Activated CD8-positive, alpha-beta memory T cell treated with anti-CD3 and anti-CD28 coated beads, Interleukin-2, amount 10 ng/mL, durations not matched to agents 7 days and 5 days (primary cell): ENCODE measurements around the gene CFAP92. TPM values are rescaled to one million over a fixed set of nuclear protein-coding genes. Genes with fewer than 3 reads are reported as not detected.

ENCODE experiments used
- ATAC-seq: fragments of 150-1000 bp; cut with Tn5 transposase; one replicate; pipeline ENCODE4 v1.10.0; 2021; ENCODE audit warnings: moderate library complexity
- CTCF ChIA-PET: fragments of 350-600 bp; sonication (Branson Sonifier 250); formaldehyde crosslinking; loops from one replicate; lab custom pipeline; 2021; ENCODE audit warnings: antibody characterized with exemption; lab: Charles Lee
- DNase-seq: peaks from one replicate; pipeline ENCODE4 v3.0.0-alpha.2; 2020
- H3K27ac Mint-ChIP-seq: one replicate; pipeline ENCODE4 v1.8.0; 2021; ENCODE audit warnings: mild to moderate bottlenecking, mixed read lengths
- H3K27me3 Mint-ChIP-seq: one replicate; pipeline ENCODE4 v1.8.0; 2021; ENCODE audit warnings: mixed read lengths
- H3K36me3 Mint-ChIP-seq: one replicate; pipeline ENCODE4 v1.8.0; 2021; ENCODE audit warnings: mild to moderate bottlenecking, mixed read lengths
- H3K4me1 Mint-ChIP-seq: one replicate; pipeline ENCODE4 v1.8.0; 2021; ENCODE audit warnings: mixed read lengths
- H3K4me3 Mint-ChIP-seq: one replicate; pipeline ENCODE4 v1.8.0; 2021; ENCODE audit warnings: mild to moderate bottlenecking, moderate library complexity, mixed read lengths
- H3K9me3 Mint-ChIP-seq: one replicate; pipeline ENCODE4 v1.8.0; 2022; ENCODE audit warnings: low read depth, mixed read lengths
- total RNA-seq, 2 experiments: library from RNA; stranded (reverse); gene quantifications; one replicate each; pipeline ENCODE4 v1.2.3, GENCODE V29; 2021

CFAP92 gene, protein sequence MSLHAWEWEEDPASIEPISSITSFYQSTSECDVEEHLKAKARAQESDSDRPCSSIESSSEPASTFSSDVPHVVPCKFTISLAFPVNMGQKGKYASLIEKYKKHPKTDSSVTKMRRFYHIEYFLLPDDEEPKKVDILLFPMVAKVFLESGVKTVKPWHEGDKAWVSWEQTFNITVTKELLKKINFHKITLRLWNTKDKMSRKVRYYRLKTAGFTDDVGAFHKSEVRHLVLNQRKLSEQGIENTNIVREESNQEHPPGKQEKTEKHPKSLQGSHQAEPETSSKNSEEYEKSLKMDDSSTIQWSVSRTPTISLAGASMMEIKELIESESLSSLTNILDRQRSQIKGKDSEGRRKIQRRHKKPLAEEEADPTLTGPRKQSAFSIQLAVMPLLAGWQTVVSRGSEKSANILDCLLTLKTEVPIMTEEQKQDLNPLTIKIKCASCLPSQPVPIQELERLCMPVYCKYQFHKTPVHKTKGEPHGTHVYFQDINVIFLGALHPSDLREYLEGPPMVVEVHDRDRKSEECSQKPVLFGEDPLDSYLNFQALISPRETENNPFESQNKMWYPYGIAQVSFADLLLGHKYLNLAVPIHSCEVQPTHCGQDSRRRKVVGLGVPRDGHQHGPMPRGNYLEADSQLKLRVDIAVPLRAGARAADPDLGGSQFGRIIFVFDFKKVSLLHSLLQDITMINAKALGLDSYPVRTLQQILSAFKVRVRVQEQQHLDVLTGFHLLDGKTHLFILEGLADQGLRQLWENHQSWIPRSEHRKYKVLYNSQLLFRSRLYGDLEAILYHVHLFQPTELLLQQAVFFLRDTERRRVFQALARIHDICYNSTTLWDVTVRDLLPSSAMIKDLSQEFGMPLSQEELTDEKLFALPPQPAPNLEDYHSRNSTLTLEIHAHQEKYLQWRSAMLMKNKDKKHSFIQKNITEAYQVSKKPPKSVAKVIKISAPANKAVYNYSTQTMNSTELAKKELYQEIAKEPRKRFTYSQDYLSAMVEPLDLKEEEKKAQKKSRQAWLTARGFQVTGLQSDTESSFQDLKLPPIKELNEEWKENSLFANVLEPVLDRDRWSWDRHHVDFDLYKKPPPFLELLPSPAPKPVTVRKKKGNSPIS
- under 1 TPM in 1 of 2 experiments, not detected in 1; 0.12 TPM for total RNA-seq

DNA sequence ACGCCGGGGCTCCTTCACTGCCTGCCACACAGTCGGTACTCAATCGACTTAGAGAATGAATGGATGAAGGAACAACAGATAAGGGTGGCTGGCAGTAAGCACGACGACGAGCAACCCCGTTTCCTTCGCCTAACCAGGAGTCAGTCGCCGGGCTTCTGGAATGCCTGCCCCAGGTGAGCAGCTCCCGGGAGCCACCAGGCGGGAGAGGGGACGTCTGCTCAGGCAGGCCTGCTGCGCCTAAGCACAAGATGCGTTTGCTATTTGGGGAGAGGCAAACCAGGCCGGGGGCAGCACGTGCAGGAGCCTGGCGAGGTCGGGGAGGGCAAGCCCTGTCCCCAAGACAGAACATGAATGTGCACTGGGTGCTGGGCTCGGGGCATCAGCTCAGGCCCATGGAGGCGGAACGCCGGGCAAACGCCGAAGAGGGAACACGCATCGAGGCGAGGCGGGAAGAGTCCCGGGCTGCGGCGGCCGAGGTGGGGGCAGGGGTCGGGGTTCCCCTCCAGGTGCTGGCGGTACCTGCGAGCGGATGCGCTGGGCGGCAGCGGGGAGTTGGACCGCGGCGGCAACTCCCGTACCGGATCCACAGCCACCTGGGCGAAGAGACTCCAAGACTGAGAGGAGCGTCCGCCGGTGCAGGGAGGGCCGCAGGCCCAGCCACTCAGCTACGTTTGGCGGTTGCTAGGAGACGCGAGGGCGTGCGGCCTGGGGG, at the start of gene CFAP92:
TSS of gene CFAP92 (minus strand) at position 616 of the 712 bp plus-strand sequence. CDS start 772 bp downstream, outside the sequence.
- H3K27me3 Mint-ChIP-seq: peaks cover 18% of the 10 kb centered on the region
- peak within 1 kb of the TSS; percentile 44 for H3K27ac Mint-ChIP-seq
- H3K9me3 Mint-ChIP-seq: no peaks in the 10 kb centered on the region
- H3K4me1 Mint-ChIP-seq: peaks cover 14% of the 10 kb centered on the region
- no peaks in the 10 kb centered on the region for H3K36me3 Mint-ChIP-seq
- CTCF ChIA-PET: interaction anchor here (0.8 to 1.7 kb wide), 8 partner anchors 15 to 60 kb away, joined by 3 to 12 read pairs (median 3); no protein-coding TSS in a partner anchor
- ATAC-seq (peak; percentile 100), DNase-seq (peak; percentile 94)
- peak within 1 kb of the TSS; percentile 40 for H3K4me3 Mint-ChIP-seq

DNA sequence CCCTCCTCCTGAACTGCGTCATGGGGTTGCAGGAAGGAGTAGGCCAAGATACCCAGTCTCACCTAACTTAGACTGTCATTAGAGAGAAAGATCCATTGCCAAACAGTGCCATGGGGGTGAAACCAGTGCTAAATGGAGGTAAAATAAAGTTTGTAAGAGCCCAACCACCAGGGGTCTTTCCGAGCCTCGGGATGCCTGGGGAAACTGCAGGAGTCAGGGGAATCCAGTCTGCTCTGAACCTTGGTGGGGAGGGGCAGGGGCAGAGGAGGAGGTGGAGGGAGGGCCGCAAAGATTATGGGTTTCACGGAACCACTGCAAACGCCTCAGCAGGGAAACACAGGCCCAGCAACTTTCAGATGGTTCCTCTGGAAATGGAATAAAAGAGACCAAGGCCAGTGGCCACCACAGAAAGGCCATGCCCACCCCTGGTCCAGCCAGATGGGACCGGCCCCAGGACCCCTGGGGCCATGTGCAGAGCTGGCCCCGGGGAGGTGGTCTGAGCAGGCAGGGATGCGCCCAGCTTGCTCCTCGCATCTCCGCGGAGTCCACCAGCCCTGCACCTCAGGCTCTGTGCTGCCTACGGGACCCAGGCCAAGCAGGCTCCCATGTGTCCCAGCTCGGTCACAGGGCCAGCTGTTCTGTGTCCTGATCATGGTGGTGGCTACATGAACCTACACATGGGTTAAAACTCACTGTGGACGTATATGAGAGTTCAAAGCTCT, 46.9 kb upstream of the CFAP92 start:
- peaks cover 5% of the 10 kb centered on the region for H3K4me1 Mint-ChIP-seq
- H3K36me3 Mint-ChIP-seq: peaks cover 3% of the 10 kb centered on the region
- no peak overlapping the region for H3K27ac Mint-ChIP-seq
- H3K4me3 Mint-ChIP-seq: no peak overlapping the region
- no peaks in the 10 kb centered on the region for H3K9me3 Mint-ChIP-seq
- CTCF ChIA-PET: interaction anchor here (0.7 to 2.6 kb wide), 5 partner anchors 12 to 141 kb away, joined by 3 to 9 read pairs (median 4); no protein-coding TSS in a partner anchor
- no peak for DNase-seq
- no peak for ATAC-seq
- H3K27me3 Mint-ChIP-seq: peaks cover 46% of the 10 kb centered on the region

DNA sequence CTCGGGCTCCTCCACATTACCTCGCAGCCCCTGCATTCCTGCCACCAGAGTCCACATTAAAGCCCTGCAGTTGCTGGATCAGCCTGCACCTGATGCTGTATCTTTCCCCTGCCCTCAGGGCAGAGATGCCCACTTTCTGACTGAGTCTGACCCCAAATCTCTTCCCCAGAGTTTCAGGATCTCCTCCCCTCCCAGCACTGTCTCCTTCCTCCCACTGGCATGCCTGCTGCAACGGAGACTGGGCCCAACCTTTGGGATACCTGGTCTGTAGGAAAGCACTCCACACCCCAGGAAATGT, 46.1 kb upstream of the CFAP92 start:
- CTCF ChIA-PET: interaction anchor here (0.5 to 1.7 kb wide), 3 partner anchors 11 to 193 kb away, joined by 3 to 4 read pairs (median 3); no protein-coding TSS in a partner anchor
- DNase-seq (no peak), ATAC-seq (no peak)
- peaks cover 43% of the 10 kb centered on the region for H3K27me3 Mint-ChIP-seq
- H3K27ac Mint-ChIP-seq: no peak overlapping the region
- peaks cover 4% of the 10 kb centered on the region for H3K4me1 Mint-ChIP-seq
- H3K9me3 Mint-ChIP-seq: no peaks in the 10 kb centered on the region
- H3K4me3 Mint-ChIP-seq: no peak overlapping the region
- H3K36me3 Mint-ChIP-seq: peaks cover 1% of the 10 kb centered on the region

DNA sequence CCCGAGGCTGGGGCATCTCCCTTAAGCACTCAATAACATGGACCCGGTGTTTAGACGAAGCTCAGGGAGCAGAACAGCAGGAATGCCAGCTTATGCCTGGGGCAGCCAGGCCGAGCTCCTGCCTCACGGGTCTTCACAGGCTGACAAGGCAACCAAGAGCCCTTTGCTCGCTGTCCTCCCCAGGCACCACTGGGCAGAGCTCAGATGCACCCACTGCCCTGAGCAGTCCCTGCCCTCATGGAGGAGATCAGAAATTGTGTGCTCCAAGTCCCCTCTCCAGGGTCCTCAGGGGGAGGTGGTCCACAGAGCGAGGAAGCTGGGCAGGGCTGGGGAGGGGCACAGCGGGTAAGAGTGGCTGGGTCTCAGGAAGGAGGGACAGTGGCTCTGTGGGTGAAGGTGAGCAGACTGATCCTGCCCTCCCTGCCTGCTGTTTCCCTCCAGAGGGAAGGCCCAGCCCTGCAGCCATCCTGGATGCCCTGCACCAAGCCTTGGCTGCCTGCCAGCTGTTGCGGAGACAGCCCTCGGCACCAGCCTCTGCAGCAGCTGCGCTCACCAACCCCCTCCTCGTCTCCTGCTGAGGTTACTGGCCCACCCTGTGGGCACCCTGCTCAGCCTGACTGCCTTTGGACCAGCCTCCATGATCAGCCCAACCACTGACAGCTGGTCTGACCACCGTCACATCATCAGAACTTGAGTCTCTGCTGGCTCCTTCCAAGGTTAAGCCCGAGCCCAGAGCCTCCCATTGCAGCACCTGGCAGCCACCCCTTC, 45.6 kb upstream of the CFAP92 start:
- ATAC-seq (no peak), DNase-seq (no peak)
- H3K27me3 Mint-ChIP-seq: peaks cover 39% of the 10 kb centered on the region
- peaks cover 1% of the 10 kb centered on the region for H3K36me3 Mint-ChIP-seq
- no peak overlapping the region for H3K4me3 Mint-ChIP-seq
- CTCF ChIA-PET: interaction anchor here (0.5 to 1.7 kb wide), 4 partner anchors 11 to 192 kb away, joined by 3 to 4 read pairs (median 3); no protein-coding TSS in a partner anchor
- no peaks in the 10 kb centered on the region for H3K9me3 Mint-ChIP-seq
- H3K27ac Mint-ChIP-seq: no peak overlapping the region
- peaks cover 4% of the 10 kb centered on the region for H3K4me1 Mint-ChIP-seq

DNA sequence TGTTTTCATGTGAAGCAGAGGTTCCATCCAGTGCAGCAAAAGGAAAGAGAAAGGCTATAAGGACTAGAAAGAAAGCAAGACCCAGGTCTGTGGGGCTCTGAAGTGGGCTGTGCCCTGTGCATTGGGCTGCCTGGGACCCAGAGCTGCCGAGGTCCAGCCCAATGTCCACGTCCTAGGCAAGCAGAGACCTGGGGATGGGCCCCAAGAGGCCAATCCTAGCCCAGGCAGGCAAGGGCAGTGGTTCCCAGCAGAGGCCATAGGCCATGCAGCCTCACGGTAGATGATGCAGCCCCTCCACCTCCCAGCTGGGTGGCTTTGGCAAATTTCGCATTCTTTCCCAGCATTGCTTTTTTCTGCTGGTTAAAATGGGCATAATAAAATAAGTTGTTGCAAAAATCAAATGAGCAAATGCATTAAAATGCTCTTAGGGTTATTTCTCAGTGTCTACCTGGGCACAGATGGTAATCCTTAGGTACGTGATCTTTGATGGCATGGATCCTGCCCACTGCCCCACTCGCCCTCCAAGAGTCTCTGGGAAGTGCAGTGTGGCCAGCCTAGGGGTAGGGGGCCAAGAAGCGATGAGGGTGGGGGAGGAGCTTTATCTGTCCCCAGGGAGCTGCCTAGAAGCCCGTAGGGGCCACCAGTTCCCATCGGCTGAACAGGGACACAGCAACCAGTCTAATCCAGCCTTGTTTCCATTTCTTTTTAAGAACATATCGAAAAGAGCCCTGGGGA, 44.4 kb upstream of the CFAP92 start:
- ATAC-seq (no peak), DNase-seq (no peak)
- no peaks in the 10 kb centered on the region for H3K9me3 Mint-ChIP-seq
- peaks cover 32% of the 10 kb centered on the region for H3K27me3 Mint-ChIP-seq
- no peaks in the 10 kb centered on the region for H3K36me3 Mint-ChIP-seq
- no peak overlapping the region for H3K27ac Mint-ChIP-seq
- no peak overlapping the region for H3K4me3 Mint-ChIP-seq
- CTCF ChIA-PET: interaction anchor here (0.9 to 3.1 kb wide), 4 partner anchors 12 to 45 kb away, joined by 3 to 11 read pairs (median 4); no protein-coding TSS in a partner anchor
- H3K4me1 Mint-ChIP-seq: peaks cover 4% of the 10 kb centered on the region

DNA sequence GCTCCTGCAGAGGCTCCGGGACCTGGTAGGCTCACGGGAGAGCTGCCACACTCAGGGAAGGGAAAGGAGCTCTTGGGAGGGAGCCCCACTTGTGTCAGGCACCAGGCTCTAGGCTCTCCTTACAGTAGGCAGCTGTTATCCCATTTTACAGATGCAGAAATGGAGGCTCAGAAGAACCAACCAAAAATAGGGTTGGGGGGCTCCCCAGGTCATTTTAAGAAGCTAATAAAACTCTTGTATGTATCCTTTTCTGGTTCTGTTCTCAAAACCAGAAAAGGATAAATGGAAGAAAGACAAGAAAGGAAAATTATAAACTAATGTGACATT, 43.2 kb upstream of the CFAP92 start:
- no peaks in the 10 kb centered on the region for H3K36me3 Mint-ChIP-seq
- H3K27ac Mint-ChIP-seq: no peak overlapping the region
- H3K4me3 Mint-ChIP-seq: no peak overlapping the region
- peaks cover 20% of the 10 kb centered on the region for H3K27me3 Mint-ChIP-seq
- ATAC-seq: no peak
- peaks cover 4% of the 10 kb centered on the region for H3K4me1 Mint-ChIP-seq
- CTCF ChIA-PET: interaction anchor here (0.9 to 3.1 kb wide), 7 partner anchors 9 to 209 kb away, joined by 3 to 11 read pairs (median 4); no protein-coding TSS in a partner anchor
- no peak for DNase-seq
- H3K9me3 Mint-ChIP-seq: no peaks in the 10 kb centered on the region

DNA sequence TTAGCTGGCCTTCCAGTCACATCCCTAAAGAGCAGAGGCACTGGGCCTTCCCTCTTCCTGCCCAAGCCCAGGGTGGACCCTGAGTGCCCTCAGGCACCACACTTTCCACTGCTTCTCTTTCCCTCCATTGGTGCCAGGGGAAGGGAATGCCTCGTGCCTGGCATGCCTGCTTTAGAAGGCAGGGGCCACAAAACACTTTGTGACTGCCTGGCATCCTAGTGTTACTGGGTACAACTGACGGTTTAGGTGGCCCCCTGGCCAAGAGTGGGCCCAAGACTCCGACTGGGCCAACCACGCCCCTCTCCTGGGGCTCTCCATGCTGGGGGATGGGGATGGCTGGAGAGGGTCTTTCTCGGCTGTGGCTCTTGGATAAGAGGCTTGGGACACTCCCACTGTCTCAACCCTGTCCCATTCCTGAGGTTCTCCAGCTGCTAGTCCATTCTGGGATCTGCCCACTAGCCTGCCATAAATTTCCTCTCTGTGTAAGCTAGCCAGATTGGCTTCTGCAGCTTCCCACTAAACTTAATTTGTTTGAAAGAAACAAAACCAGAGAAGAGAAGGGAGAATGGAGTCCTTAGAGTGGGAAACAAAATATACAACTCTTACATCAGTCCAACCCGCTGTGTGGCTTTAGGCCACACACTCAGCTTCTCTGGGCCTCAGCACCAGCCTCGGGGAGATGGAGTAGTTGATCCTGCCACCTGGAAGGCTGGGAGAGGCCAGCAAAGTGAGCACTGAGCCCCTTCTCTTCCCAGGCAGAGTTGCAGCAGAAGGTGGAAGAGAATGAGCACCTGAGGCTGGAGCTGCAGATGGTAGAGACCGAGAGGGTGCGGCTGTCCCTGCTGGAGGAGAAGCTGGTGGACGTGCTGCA, 42.6 kb upstream of the CFAP92 start:
- Mint-ChIP-seq H3K9me3 (no peaks in the 10 kb centered on the region), H3K36me3 (no peaks in the 10 kb centered on the region), H3K27me3 (peaks cover 14% of the 10 kb centered on the region), H3K4me1 (peaks cover 4% of the 10 kb centered on the region), H3K27ac (no peak overlapping the region), H3K4me3 (no peak overlapping the region)
- CTCF ChIA-PET: interaction anchor here (0.9 to 3.1 kb wide), 7 partner anchors 10 to 209 kb away, joined by 3 to 11 read pairs (median 4); no protein-coding TSS in a partner anchor
- DNase-seq (no peak), ATAC-seq (no peak)

DNA sequence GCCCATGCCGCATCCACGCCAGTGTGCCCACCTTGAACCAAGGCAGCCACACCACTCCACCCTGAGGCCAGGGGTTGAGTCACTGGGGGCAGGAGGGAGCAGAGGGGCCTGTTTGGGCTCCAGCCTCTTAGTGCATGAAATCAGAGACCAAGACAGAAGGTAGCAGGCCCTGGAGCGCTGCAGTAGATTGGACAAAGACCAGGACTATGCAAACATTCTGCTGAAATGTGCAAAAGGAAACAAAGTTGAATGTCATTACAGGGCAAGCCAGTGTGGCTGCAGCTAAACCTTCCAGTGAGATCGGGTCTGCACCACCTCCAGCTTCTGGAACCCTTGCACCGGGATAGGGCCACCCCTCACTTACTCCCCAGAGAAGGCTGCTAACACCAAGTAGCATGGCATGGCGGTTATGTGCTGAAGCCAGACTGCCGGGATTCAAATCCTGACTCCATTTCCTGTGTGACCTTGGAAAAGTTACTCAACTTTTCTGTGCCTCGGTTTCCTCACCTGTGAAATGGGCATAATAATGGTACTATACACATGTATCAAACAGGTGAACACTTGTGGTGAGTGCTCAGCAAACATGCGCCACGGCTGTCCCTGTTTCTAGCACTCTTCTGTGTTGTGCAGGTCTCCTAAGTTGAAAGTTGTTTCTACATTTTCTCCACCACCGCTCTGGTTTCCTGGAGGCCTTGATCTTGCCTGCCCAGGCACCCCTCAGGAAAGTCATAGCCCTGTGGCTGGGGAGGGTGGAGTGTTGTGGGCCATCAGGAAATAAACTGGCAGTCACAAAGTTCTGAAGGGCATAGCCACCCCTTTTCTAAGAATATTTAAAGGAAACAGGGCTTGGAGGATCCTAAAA, 41.7 kb upstream of the CFAP92 start:
- Mint-ChIP-seq H3K4me1 (peaks cover 4% of the 10 kb centered on the region), H3K36me3 (no peaks in the 10 kb centered on the region), H3K27ac (no peak overlapping the region), H3K9me3 (no peaks in the 10 kb centered on the region), H3K27me3 (peaks cover 11% of the 10 kb centered on the region), H3K4me3 (no peak overlapping the region)
- ATAC-seq (no peak), DNase-seq (no peak)
- CTCF ChIA-PET: interaction anchor here (1.2 to 3.1 kb wide), 3 partner anchors 9 to 210 kb away, joined by 4 to 11 read pairs (median 4); no protein-coding TSS in a partner anchor

DNA sequence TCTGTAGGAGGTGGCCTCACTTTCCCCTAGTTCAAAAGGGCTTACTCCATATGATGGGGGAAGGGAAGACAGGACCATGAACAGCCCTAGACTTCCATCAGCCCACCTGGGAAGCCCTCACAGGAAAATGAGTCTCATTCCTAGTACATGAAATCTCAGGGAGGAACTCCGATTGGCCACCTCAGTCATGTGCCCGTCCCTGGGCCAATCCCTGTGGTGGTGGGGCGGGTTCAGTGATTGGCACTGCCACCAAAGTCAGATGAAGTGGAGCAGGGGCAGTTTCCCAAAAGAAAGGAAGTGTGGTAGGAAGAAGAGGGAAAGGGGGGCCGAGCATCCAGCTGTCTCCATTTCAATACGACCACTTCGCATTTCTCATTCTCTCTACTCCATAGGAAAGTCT, 40.8 kb upstream of the CFAP92 start:
- no peak for ATAC-seq
- no peaks in the 10 kb centered on the region for H3K9me3 Mint-ChIP-seq
- peaks cover 8% of the 10 kb centered on the region for H3K27me3 Mint-ChIP-seq
- H3K4me1 Mint-ChIP-seq: peaks cover 4% of the 10 kb centered on the region
- no peak overlapping the region for H3K27ac Mint-ChIP-seq
- no peak for DNase-seq
- no peaks in the 10 kb centered on the region for H3K36me3 Mint-ChIP-seq
- H3K4me3 Mint-ChIP-seq: no peak overlapping the region
- CTCF ChIA-PET: interaction anchor here (1.3 kb wide), 1 partner anchor 64 kb away, joined by 4 read pairs; no protein-coding TSS in a partner anchor
